Keratinocyte (primary cell): ENCODE results near the gene KIF21B.

ENCODE experiments used
- CTCF ChIP-seq, 3 experiments: IDR thresholded peaks in 1 of 3; conservative IDR thresholded peaks in 1 of 3; optimal IDR thresholded peaks in 1 of 3; 2 replicates in 2 of 3; 3 replicates in 1 of 3; pipeline versions ENCODE3 to v1.5.1; 2011; ENCODE audit warnings: low read length in 3 of 3, mild to moderate bottlenecking in 3 of 3, moderate library complexity in 2 of 3, control low read depth in 1 of 3, inconsistent platforms in 1 of 3; ENCODE audit not compliant: insufficient read depth in 2 of 3; ENCODE audit errors: extremely low read depth in 1 of 3
- EZH2 ChIP-seq: IDR thresholded peaks from one replicate; pipeline ENCODE4 v1.6.1; 2012; ENCODE audit warnings: inconsistent platforms, mild to moderate bottlenecking, low read length, moderate library complexity

- no peak for TF ChIP-seq CTCF (optimal IDR thresholded peaks at IDR 0.05 in 1 of 3, IDR thresholded peaks at IDR 0.05 in 1 of 3, conservative IDR thresholded peaks at IDR 0.05 in 1 of 3; ENCODE audit: extremely low read depth in 1 of 3, insufficient read depth in 2 of 3, low read length in 3 of 3)
- TF ChIP-seq EZH2, result no peak
Observed at GRCh38 chr1:201022493-201022819, 1.1 kb downstream of the KIF21B start.
